AML-193 (cell line): ENCODE results near the gene SLIT3.

Experiments
- DNase-seq, 2 experiments: peaks; one replicate each; lab custom pipeline; 2025; lab: John Stamatoyannopoulos, UW

SLIT3 gene

GRCh38 chr5:168887931-168888330, 413.0 kb downstream of the SLIT3 start:
- DNase-seq = no peak

- no peak for DNase-seq
Measured at GRCh38 chr5:168886157-168886556, 414.8 kb downstream of the SLIT3 start.

- DNase-seq = no peak
Measured at GRCh38 chr5:168885324-168886120, 415.4 kb downstream of the SLIT3 start.

- no peak for DNase-seq
Measured at GRCh38 chr5:168883991-168884390, 416.9 kb downstream of the SLIT3 start.

GRCh38 chr5:168883281-168883741, 417.6 kb downstream of the SLIT3 start:
- DNase-seq = no peak

GRCh38 chr5:168882283-168882682, 418.7 kb downstream of the SLIT3 start:
- no peak for DNase-seq

GRCh38 chr5:168881427-168882149, 419.4 kb downstream of the SLIT3 start:
- DNase-seq = no peak

GRCh38 chr5:168879929-168880328, 421.0 kb downstream of the SLIT3 start:
- DNase-seq = no peak

GRCh38 chr5:168879331-168879730, 421.6 kb downstream of the SLIT3 start:
- no peak for DNase-seq

- DNase-seq = no peak
Measured at GRCh38 chr5:168878135-168878745, 422.7 kb downstream of the SLIT3 start.

- no peak for DNase-seq
Measured at GRCh38 chr5:168877132-168877892, 423.6 kb downstream of the SLIT3 start.

- DNase-seq = no peak
Measured at GRCh38 chr5:168876419-168876818, 424.5 kb downstream of the SLIT3 start.

- no peak for DNase-seq
Measured at GRCh38 chr5:168875832-168876231, 425.1 kb downstream of the SLIT3 start.

- DNase-seq = no peak
Measured at GRCh38 chr5:168874713-168875380, 426.1 kb downstream of the SLIT3 start.

GRCh38 chr5:168872246-168872645, 428.7 kb downstream of the SLIT3 start:
- no peak for DNase-seq

- no peak for DNase-seq
Measured at GRCh38 chr5:168870910-168871309, 430.0 kb downstream of the SLIT3 start.

- no peak for DNase-seq
Measured at GRCh38 chr5:168869615-168870227, 431.2 kb downstream of the SLIT3 start.

GRCh38 chr5:168867241-168867640, 433.7 kb downstream of the SLIT3 start:
- DNase-seq = no peak

- no peak for DNase-seq
Measured at GRCh38 chr5:168865968-168866367, 435.0 kb downstream of the SLIT3 start.

- DNase-seq = no peak
Measured at GRCh38 chr5:168863021-168863420, 437.9 kb downstream of the SLIT3 start.

- DNase-seq = no peak
Measured at GRCh38 chr5:168860503-168860902, 440.4 kb downstream of the SLIT3 start.
